Heart left ventricle (tissue), 16 donors: ENCODE results near the gene WDR48. TPM values are rescaled to one million over a fixed set of nuclear protein-coding genes. Genes with fewer than 3 reads are reported as not detected.

Experiments
- ATAC-seq, 4 donors: fragments of 200-7000 bp; cut with Tn5 transposase; one replicate each; pipeline ENCODE4 v1.9.1; 2020 to 2022; ENCODE audit warnings: moderate library complexity in 4 of 4, mild to moderate bottlenecking in 3 of 4, moderate number of reproducible peaks in 1 of 4
- DNase-seq, 5 donors: peaks; one replicate each; pipeline ENCODE4 v3.0.0-alpha.2; 2020
- H3K27ac ChIP-seq, 12 donors: fragments of 200-600 bp; sonication (generic) in 4 of 12; one replicate each; pipeline versions ENCODE4 v1.5.0 to v1.8.0; 2016 to 2022; ENCODE audit warnings: mild to moderate bottlenecking in 2 of 12
- H3K27me3 ChIP-seq, 9 donors: fragments of 200-600 bp; sonication (generic) in 2 of 9; one replicate each; pipeline versions ENCODE4 v1.5.1 to v1.8.0; 2016 to 2022; ENCODE audit warnings: mild to moderate bottlenecking in 3 of 9
- H3K36me3 ChIP-seq, 9 donors: fragments of 200-600 bp; sonication (generic) in 2 of 9; one replicate each; pipeline versions ENCODE4 v1.5.0 to v1.8.0; 2018 to 2022; ENCODE audit warnings: mild to moderate bottlenecking in 2 of 9
- H3K4me1 ChIP-seq, 12 donors: fragments of 200-600 bp; sonication (generic) in 4 of 12; one replicate each; pipeline versions ENCODE4 v1.5.0 to v1.8.0; 2016 to 2022; ENCODE audit warnings: mild to moderate bottlenecking in 3 of 12
- H3K4me3 ChIP-seq, 12 donors: fragments of 200-600 bp; sonication (generic) in 4 of 12; one replicate each; pipeline versions ENCODE4 v1.5.0 to v1.8.0; 2017 to 2022; ENCODE audit warnings: mild to moderate bottlenecking in 9 of 12, moderate library complexity in 4 of 12
- H3K9me3 ChIP-seq, 12 donors: fragments of 200-600 bp; sonication (generic) in 4 of 12; one replicate each; pipeline versions ENCODE4 v1.5.0 to v1.8.0; 2016 to 2022; ENCODE audit warnings: mild to moderate bottlenecking in 1 of 12
- CTCF ChIP-seq, 12 donors: fragments of 200-600 bp; sonication (generic) in 4 of 12; IDR thresholded peaks; one replicate each; pipeline versions ENCODE4 v1.5.0 to v1.8.0; 2018 to 2022; ENCODE audit warnings: antibody characterized with exemption in 12 of 12, mild to moderate bottlenecking in 5 of 12
- POLR2A ChIP-seq, 2 donors: fragments of 450-650 bp; IDR thresholded peaks; one replicate each; pipeline ENCODE4 v1.6.1; 2017; ENCODE audit warnings: antibody characterized with exemption in 2 of 2, mild to moderate bottlenecking in 2 of 2, moderate library complexity in 2 of 2
- WGBS, 4 donors: extraction: QIAGEN DNeasy Blood & Tissue Kit in 2 of 4; methylation state at CpG; one replicate each; pipeline versions ENCODE4 v1.1.5 to v1.1.7; 2013 to 2018; 5-methylcytosine and 5-hydroxymethylcytosine counted together
- intact Hi-C, 10 donors: fragments of 100-400 bp; cut with DNase I; formaldehyde crosslinking; loops; one replicate each; pipeline versions ENCODE4 v1.11.1 to v1.14.2; 2022
- polyA plus RNA-seq, 2 donors: library from polyadenylated mRNA; stranded (reverse); fragments of 200-250 nt; gene quantifications; one replicate each; pipeline ENCODE4 v1.2.3, GENCODE V29; 2013
- total RNA-seq, 9 donors: library from RNA; depleted of rRNA in 2 of 9; stranded (reverse); fragments of >200 nt in 2 of 9; fragmentation: NEBNext Ultra II Directional in 3 of 9; extraction: Animal tissue kit (Norgen Biotek cat#: 25700) in 3 of 9; gene quantifications; one replicate each; pipeline versions ENCODE4 v1.1.0 to v1.2.4, GENCODE V29; 2016 to 2023
- donor health status: ischemic (EF 13 %, LVEDD 7.1; RV severe dilation, severe dysfunction).
- donor health status: healthy with polysubstance abuse.
- donor health status: DM: no; HTN: yes; CAD: no.
- donor health status: DM: no; HTN: no; CAD: no.
- donor health status: ischemic (EF 25% LVEDD 6.9; RV normal size, moderate dysfunction).
- donor health status: ischemic (EF 25% LVEDD 5.7; RV mildly dilated, moderate dysfunction).
- donor health status: healthy.
- donor health status: DM: yes; HTN: yes; CAD: no.
- donor health status: ischemic (EF 35%, LVEDD 5.7; RV mildly dilated, moderate dysfunction).
- donor health status: nonischemic (EF 11% LVEDD 7.7; RV severe dilation, severe dysfunction).
- donor health status: DM: yes; HTN: yes; CAD: no.
- donor health status: PGD.
- donor health status: ischemic (EF 29% LVEDD 5.4; RV normal size, mild dysfunction).
- donor health status: nonischemic (EF 23%, LVEDD 6.1; RV moderate dilation, normal function).

WDR48 gene
- total and polyA plus RNA-seq, 11 donors, result 8.0 to 35.4 (median 22.5) TPM

GRCh38 chr3:39124876-39125840 lies 73.3 kb downstream of the WDR48 start:
- DNase-seq (peak in 1 of 5 donors; percentile 13), ATAC-seq (peak in 3 of 4 donors; percentile 13 to 47 (median 44))
- Histone ChIP-seq H3K4me3 (no peak overlapping the region), H3K27ac (no peak overlapping the region), H3K4me1 (peaks cover 0 to 17% (median 3%) of the 10 kb centered on the region in 12 donors), H3K27me3 (no peaks in the 10 kb centered on the region), H3K36me3 (peaks cover 0 to 9% (median 0%) of the 10 kb centered on the region in 9 donors), H3K9me3 (no peaks in the 10 kb centered on the region)
- intact Hi-C loops, result loop anchor here in 6 of 10 donors (1.0 to 5.0 kb wide), 7 partner anchors 62 to 164 kb away; partner anchors contain the start of gene XIRP1 (in 1 of the 6)
- TF ChIP-seq POLR2A (IDR thresholded peaks at IDR 0.05) (no peak), CTCF (IDR thresholded peaks at IDR 0.05) (peak in 7 of 12 donors; percentile 11 to 42 (median 25))
- WGBS, 4 donors, result 63 to 75% (median 71%) methylated on average over 4 to 5 of the region's 5 CpGs

GRCh38 chr3:39125841-39126500 lies 74.2 kb downstream of the WDR48 start:
- intact Hi-C loops, result loop anchor here (1.0 to 5.0 kb wide), 9 partner anchors 61 to 165 kb away; partner anchors contain the start of gene XIRP1 (in 1 of the 10)
- TF ChIP-seq CTCF (IDR thresholded peaks at IDR 0.05) (no peak), POLR2A (IDR thresholded peaks at IDR 0.05) (no peak)
- WGBS, 4 donors, result 65 to 72% (median 70%) methylated on average over 12 of the region's 12 CpGs
- Histone ChIP-seq H3K36me3 (peaks cover 0 to 2% (median 0%) of the 10 kb centered on the region in 9 donors), H3K4me1 (peaks cover 0 to 17% (median 3%) of the 10 kb centered on the region in 12 donors), H3K27me3 (no peaks in the 10 kb centered on the region), H3K4me3 (no peak overlapping the region), H3K9me3 (no peaks in the 10 kb centered on the region), H3K27ac (no peak overlapping the region)
- no peak for DNase-seq
- ATAC-seq, result peak in 2 of 4 donors; percentile 19 to 40

DNA sequence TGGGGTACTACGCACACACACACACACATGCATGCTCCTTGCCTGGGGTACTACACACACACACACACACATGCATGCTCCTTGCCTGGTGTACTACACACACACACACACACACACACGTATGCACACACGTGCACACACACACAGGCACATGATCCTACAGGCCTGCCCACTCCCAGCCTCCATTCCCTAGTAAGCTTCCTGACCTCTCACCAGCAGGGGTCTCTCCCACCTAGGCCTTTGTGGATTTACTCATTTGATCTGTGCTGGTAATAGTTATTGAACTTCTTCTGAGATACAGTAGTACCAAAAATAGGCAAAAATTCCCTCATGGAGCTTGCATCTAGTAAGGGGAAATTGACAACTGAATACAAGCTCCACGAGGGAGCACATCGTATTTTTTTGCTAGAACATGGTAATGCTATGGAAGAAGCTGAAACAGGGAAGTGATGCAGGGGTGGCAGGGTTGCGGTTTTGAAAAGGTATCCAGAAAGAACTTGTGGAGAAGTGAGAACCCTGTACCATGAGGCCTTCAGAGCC lies 74.8 kb downstream of the WDR48 start:
- TF ChIP-seq CTCF (IDR thresholded peaks at IDR 0.05) (peak; percentile 45 to 77 (median 62)), POLR2A (IDR thresholded peaks at IDR 0.05) (no peak)
- H3K36me3 ChIP-seq, result no peaks in the 10 kb centered on the region
- DNase-seq (peak in 2 of 5 donors; percentile 45 to 69), ATAC-seq (peak; percentile 62 to 85 (median 79))
- H3K27me3 ChIP-seq, result no peaks in the 10 kb centered on the region
- intact Hi-C loops, result loop anchor here in 8 of 10 donors (1.0 to 5.0 kb wide), 8 partner anchors 61 to 164 kb away; partner anchors contain the start of gene XIRP1 (in 1 of the 8)
- H3K4me1 ChIP-seq, result peaks cover 0 to 17% (median 3%) of the 10 kb centered on the region in 12 donors
- no peak overlapping the region for H3K4me3 ChIP-seq
- no peak overlapping the region for H3K27ac ChIP-seq
- no peaks in the 10 kb centered on the region for H3K9me3 ChIP-seq
- WGBS, 4 donors, result 47 to 56% (median 52%) methylated on average over 6 of the region's 6 CpGs
